GM18505 (cell line): ENCODE data around the gene ATP5IF1.

Experiments
- ATAC-seq: cut with Tn5 transposase; IDR thresholded peaks from one replicate; pipeline ENCODE4 v1.9.1; 2021; ENCODE audit not compliant: unreplicated experiment
- POLR2A ChIP-seq: IDR thresholded peaks from 4 replicates; pipeline ENCODE4 v1.6.1; 2011; ENCODE audit warnings: borderline replicate concordance; ENCODE audit not compliant: insufficient read depth, insufficient read length; ENCODE audit errors: extremely low read depth

The ATP5IF1 gene

DNA sequence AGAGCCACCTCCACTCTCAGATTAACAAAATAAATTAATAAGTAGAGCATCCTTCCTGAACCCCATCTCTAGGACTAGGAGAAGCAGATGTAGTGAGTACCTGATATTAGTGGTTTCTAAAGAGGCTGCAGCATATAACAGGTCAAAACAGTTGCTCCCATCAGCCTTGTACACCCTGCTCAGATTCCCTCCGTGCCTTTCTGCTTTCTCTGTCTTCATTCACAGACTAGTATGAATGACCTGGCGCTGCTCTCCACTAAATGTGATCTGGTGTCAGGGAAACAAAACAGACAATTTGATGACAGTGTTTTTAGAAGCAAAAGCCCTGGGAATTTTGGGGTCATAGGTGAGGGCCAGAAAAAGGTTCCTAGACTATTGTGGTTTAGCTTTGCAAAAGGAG is 31.7 kb downstream of the ATP5IF1 start:
- ATAC-seq = no peak
- no peak for TF ChIP-seq POLR2A

DNA sequence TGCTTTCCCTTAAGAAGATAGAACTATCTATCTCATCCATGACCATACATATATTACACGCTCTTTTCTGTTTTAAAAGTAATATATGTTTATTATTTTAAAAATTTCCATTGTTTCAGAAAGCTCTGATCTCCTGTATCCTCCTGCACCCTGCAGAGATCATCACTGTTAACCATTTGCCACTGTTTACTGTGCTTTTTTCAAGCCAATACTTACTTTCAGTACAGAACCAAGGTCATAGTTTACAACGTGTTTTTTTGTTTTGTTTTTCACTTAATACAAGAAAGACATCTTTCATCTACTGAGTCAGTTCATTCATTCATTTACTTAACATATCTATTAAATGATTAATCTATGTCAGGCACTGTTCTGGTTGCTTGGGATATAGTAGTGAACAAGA is 33.6 kb downstream of the ATP5IF1 start:
- no peak for TF ChIP-seq POLR2A
- ATAC-seq = no peak

DNA sequence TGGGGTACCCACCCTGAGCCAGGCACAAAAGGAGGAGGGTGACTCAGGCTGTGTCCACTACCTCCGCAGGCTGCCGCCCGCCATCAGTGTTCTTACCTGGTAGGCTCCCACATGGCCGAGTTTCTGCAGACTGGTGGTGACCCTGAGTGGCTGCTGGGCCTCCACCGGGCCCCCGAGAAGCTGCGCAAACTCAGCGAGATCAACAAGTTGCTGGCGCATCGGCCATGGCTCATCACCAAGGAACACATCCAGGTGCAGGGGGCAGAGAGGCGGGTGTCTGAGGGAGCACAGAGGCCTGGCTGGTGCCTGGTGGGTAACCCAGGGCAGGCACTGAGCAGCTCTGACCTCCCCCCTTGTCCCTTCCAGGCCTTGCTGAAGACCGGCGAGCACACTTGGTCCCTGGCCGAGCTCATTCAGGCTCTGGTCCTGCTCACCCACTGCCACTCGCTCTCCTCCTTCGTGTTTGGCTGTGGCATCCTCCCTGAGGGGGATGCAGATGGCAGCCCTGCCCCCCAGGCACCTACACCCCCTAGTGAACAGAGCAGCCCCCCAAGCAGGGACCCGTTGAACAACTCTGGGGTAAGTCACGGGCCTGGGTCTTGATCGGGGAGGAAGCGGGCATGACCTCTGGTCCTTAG is 36.4 kb downstream of the ATP5IF1 start:
- no peak for TF ChIP-seq POLR2A
- ATAC-seq = no peak

DNA sequence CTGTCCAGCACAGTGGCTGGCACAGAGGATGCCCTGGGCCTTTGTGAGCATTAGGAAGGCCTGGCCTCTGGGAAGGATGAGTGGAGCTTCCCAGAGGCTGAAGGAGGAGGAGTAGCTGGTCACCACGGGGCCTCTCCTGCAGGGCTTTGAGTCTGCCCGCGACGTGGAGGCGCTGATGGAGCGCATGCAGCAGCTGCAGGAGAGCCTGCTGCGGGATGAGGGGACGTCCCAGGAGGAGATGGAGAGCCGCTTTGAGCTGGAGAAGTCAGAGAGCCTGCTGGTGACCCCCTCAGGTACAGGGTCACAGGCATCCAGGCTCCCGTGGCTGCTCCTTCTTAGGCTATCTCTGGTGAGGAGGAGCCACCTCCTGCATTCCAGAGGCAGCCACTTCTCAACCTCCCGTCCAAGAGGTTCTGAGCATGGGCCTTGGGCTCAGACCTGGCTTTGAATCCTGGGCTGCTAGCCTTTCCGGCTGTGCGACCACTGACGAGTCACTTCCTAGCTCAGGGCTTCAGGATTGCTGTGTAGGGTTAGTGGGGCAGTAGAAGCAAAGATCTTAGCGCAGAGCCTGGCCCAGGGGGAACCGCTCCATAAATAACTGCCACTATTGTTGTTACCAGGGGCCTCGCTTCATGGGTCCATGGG is 37.4 kb downstream of the ATP5IF1 start:
- TF ChIP-seq POLR2A = no peak
- no peak for ATAC-seq

DNA sequence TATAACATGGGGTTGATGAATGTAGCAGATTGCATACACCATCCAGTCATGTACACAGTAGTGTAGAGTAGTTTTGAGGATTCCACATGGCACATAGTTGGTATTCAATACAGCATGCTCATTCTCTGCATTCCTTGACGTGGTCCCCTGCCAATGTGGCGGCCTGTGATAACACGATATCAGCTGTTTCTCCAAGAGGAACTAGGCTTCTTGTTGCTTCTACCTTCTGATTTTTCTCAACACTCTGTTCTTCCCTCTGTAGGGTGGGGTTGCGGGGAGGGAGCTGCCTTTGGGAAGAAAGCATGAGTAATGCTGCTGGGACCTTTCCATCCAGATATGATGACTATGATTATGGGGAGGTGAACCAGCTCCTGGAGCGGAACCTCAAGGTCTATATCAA is 42.8 kb downstream of the ATP5IF1 start:
- ATAC-seq = no peak
- no peak for TF ChIP-seq POLR2A

DNA sequence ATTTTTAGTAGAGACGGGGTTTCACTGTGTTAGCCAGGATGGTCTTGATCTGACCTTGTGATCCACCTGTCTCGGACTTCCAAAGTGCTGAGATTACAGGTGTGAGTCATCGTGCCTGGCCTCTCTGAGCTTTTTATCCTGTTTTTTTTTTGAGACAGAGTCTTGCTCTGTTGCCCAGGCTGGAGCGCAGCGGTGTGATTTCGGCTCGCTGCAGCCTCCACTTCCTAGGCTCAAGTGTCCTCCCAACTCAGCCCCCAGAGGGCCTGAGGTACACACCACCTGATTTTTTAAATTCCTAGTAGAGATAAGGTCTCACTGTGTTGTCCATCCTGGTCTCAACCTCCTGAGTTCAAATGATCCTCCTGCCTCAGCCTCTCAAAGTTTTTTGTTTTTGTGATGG is 43.8 kb downstream of the ATP5IF1 start:
- TF ChIP-seq POLR2A = no peak
- ATAC-seq = no peak

DNA sequence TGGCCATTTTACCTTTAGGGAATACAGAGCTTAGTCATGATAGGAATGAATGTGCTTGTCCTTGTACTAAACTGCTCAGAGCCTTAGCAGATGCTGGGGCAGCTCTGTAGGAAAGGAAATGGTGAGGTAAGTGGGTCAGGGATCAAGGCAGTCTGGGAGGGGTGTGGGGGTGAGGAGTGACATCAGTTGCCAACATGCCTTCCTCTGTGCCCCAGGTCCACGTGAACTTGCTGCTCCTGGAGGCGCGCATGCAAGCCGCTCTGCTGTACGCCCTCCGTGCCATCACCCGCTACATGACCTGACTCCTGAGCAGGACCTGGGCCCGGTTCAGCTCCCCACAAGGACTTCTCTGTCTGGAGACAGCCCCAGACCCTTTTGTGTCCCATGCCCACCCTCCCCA is 44.6 kb downstream of the ATP5IF1 start:
- ATAC-seq = no peak
- no peak for TF ChIP-seq POLR2A

DNA sequence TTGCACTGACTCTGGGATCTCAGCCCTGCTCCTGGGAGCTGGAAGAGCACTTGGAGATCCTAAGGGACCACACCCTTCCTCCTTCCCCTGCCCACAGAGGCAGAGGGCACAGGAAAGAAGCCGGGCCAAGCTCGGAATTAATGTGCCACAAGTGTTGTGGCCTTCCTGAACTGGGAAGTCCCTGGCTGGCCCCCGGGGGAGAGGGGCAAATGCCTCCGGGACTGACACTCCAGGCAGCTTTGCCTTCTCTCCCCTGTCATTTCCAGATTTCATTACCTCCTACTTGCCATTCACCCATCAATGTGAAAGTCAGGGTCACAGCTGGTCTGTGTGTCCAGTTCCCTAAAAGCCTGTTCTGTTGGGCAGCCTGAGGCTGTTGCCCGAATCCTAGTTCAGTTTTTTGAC is 45.1 kb downstream of the ATP5IF1 start:
- no peak for TF ChIP-seq POLR2A
- ATAC-seq = no peak

DNA sequence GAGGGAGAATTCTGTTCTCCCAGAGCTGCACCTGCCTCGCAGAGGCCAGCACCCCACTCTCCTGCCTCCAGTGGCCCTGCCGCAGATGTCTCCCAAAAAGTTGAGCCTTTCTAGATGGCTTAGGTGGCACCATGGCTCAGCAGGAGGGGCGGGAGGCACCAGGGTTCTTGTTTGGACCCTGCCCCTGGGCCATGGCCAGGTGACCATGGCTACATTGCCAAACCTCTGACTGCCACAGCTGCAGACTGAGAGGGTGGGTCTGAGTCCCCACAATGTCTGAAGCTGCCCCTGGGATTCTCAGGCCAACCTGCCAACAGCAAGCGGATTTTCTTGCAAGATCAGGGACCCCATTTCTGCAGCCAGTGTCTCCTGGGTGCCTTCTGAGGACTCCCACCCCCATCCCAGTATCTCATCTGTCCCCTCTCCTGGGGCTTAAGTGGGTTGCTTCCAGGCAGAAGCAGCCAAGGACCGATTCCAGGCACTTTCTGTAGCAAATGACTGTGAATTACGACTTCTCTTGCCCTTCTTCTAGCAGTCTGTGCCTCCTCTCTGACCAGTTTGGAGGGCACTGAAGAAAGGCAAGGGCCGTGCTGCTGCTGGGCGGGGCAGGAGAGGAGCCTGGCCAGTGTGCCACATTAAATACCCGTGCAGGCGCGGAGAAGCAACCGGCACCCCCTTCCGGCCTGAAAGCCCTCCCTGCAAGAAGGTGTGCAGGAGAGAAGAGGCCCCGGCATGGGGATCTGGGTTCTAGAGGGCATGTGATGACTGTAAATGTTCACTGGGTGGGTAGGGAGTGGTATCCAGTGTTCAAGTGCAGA is 45.9 kb downstream of the ATP5IF1 start:
- no peak for ATAC-seq
- no peak for TF ChIP-seq POLR2A

DNA sequence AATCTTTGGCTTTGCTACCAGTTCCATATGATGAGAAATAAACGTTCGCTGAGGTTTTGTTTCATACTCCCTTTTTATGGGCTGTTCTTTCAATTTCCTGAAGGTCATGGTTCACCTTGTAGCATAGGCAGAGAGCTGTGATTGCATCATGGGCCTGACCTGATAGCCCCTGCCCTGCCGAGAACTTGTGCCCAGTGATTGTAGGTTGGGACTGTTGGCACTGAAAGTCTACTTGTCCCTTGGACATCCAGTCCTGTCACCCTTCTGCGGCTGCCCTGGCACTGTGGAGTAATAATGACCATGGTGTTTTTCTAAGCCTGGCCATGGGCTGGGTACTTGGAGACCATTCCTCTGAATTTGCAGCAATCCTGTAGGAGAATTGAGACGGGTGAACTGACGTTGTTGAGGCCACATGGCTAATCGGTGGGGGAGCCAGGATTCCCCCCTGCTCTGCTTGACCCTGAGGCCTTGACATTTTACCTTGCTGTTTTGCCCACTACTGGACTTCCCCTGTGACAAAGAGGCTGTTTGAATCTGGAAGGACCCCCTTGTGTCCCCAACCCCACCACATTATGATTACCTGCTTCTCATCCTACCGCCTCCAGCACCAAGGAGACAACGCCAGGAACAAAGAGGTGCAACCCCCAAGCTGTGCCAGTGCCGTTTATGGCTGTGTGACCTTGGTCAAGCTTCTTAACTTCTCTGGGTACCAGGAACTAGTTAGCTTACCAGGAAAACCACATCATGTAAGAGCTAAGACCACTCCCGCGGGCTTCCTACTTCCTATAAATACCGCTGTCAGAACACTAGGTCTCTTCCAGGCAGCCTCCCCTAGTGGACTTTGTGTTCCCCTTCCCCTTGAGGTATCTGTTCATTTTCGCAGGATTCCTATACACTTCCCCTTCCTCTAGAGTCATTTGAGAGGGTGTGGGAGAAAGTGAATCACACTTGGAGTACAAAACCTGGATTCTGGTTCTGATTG is 46.8 kb downstream of the ATP5IF1 start:
- no peak for TF ChIP-seq POLR2A
- no peak for ATAC-seq

DNA sequence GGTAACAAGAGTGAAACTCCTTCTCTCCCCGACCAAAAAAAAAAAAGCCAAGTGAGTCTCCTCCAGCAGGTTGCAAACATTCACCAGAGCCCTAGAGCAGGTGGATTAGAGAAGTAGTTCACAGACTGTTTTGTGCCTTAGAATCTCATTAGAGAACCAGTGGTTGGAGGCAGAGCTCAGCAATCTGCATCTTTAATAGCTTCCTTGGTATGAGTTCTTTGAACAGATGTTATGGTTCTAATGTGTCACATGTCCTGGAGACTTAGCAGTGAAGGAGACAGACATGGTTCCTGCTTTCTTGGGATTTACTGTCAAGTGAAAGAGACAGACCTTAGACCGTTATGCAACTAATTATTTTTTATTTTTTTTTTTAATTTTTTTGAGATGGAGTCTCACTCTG is 50.2 kb downstream of the ATP5IF1 start:
- no peak for ATAC-seq
- no peak for TF ChIP-seq POLR2A
